SU-DHL-6 (cell line): Measurements from ENCODE around the gene GRB10.

Experiments
- EZH2phosphoT487 ChIP-seq: fragments of 200-600 bp; sonication (generic), shearing (Covaris generic); conservative IDR thresholded peaks from 2 replicates; pipeline ENCODE4 v1.6.1; 2018; ENCODE audit warnings: mild to moderate bottlenecking, antibody characterized with exemption, low read length, moderate library complexity, mixed read lengths
- TF ChIP-seq, protein P1 (sequence below): fragments of 200-600 bp; sonication (generic); IDR thresholded peaks from one replicate; pipeline ENCODE4 v1.5.1; 2017; ENCODE audit warnings: antibody characterized with exemption, mild to moderate bottlenecking, low read length, moderate library complexity; ENCODE audit not compliant: insufficient read depth, poor library complexity, severe bottlenecking

DNA sequence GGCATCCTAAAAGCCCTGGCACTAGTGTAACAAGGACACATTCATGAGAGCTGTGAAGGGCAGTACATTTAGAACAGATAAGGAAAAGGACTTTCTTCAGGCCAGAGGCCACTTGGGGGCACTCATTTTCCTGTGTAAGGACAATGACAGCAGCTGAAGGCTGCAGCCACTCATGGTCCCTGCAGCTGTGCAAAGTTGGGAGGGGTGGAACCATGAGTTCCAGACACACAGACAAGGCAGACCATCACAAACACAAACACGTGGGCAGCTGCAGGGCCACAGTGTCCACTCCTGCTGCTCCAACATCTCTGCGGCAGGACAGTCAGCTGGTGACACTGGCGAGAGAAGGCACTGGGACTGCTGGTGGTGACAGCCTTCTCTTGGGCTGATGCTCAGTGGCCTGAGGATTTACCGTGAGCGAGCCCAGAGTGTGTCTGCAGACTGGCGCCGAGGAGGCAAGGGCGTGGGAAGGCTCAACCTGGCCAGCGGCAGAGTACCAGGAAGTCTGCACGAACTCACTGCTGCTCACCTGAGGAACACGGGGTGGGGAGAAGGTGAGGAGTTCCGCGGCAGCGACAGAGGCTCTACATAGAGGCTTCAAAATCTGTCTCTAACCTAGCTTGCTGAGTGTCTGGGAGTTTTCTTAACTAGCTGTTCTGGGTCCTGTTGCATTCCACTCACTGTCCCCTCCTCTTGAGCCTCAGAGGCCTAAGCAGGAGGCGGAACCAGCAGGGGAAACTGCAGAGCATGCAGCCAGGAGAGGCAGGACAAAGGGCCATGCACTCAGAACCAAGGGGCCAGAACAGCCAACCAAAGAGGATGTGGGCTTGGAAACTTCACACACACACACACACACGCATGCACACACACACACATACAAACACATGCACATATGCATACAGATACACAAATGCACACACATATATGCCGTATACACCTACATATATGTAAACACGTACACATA is 141.0 kb downstream of the GRB10 start:
- TF ChIP-seq, protein P1, sequence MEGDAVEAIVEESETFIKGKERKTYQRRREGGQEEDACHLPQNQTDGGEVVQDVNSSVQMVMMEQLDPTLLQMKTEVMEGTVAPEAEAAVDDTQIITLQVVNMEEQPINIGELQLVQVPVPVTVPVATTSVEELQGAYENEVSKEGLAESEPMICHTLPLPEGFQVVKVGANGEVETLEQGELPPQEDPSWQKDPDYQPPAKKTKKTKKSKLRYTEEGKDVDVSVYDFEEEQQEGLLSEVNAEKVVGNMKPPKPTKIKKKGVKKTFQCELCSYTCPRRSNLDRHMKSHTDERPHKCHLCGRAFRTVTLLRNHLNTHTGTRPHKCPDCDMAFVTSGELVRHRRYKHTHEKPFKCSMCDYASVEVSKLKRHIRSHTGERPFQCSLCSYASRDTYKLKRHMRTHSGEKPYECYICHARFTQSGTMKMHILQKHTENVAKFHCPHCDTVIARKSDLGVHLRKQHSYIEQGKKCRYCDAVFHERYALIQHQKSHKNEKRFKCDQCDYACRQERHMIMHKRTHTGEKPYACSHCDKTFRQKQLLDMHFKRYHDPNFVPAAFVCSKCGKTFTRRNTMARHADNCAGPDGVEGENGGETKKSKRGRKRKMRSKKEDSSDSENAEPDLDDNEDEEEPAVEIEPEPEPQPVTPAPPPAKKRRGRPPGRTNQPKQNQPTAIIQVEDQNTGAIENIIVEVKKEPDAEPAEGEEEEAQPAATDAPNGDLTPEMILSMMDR: no peak
- no peak for TF ChIP-seq EZH2phosphoT487
